GM21423 (cell line): ENCODE data around the gene ARF6.
"Not testable (repeated sequence)": the region's sequence is repeated elsewhere in the genome, so short reads cannot be mapped to it uniquely, and the experiment has no call there.

Source experiments
- ATAC-seq: cut with Tn5 transposase; IDR thresholded peaks from one replicate; pipeline ENCODE4 v1.9.1; 2021; ENCODE audit warnings: mild to moderate bottlenecking, moderate library complexity; ENCODE audit not compliant: unreplicated experiment

Gene ARF6

DNA sequence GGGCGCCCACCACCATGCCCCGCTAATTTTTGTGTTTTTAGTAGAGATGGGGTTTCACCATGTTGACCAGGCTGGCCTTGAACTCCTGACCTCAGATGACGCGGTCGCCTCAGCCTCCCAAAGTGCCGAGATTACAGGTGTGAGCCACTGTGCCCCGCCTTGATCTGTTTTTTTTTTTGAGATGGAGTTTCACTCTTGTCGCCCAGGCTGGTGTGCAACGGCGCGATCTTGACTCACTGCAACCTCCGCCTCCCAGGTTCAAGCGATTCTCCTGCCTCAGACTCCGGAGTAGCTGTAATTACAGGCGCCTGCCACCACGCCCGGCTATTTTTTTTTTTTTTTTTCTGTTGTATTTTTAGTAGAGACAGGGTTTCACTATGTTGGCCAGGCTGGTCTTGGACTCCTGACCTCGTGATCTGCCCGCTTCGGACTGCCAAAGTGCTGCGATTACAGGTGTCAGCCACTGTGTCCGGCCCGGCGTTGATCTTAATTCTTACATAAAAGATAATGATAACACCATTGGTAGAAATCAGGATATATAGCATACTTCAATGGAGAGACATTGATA lies 9.9 kb downstream of the ARF6 start:
- ATAC-seq, result not testable (repeated sequence)

DNA sequence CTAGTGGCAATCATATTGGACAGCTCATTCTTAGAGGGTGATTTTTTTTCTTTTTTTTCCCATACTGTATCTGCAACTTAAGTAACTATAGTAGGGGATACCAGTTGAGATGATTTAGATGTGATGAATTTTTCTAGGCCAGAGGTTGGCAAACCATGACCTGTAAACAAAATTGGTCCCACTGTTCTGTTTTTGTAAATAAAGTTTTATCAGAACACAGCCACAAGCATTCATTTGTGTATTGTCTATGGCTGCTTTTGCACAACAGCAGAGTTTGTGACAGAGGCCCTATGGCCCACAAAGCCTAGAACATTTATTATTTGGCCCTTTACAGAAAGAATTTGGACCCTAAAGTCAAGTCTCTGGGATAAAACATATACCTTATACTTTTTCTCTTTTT lies 11.4 kb downstream of the ARF6 start:
- no peak for ATAC-seq

GRCh38 chr14:49905989-49906388 lies 13.1 kb downstream of the ARF6 start:
- no peak for ATAC-seq

- ATAC-seq, result no peak
These were observed 14.3 kb downstream of the ARF6 start for GRCh38 chr14:49907186-49907585.

- no peak for ATAC-seq
These were observed 15.5 kb downstream of the ARF6 start for GRCh38 chr14:49908433-49908782.

DNA sequence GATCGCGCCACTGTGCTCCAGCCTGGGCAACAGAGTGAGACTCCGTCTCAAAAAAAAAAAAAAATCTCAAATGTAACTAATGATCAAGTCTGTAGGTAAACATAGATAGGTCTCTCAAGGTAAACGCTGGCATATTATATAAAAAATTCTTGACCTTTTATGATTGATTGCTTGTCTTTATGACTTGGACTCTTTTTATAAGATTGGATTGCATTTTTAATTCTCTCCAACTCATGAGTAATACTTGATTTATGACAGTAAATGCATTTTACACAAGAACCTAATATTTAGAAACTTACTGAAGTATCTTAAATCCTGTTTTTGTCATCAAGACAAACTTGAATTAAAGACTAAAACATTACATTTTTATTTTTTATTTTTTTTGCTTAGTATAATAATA lies 16.1 kb downstream of the ARF6 start:
- ATAC-seq, result no peak

DNA sequence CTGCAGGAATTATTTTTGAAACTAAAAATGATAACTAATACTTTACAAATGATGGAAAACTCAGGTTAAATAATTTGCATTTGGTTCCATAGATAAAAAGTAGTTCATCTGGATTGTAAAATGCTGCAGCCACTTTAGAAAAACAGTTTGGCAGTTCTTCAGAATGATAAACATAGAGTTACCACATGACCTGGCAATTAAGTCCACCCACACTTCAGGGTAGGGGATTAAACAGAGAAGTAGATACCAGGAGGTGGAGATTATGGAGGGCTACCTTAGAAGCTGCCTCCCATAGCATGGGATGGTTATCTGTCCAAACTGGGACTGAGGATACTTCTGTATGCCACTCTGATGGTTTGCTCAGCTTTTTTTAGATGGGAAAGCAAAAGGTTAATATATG lies 22.2 kb downstream of the ARF6 start:
- no peak for ATAC-seq

- ATAC-seq, result no peak
These were observed 25.8 kb downstream of the ARF6 start for GRCh38 chr14:49918706-49919105.

- no peak for ATAC-seq
These were observed 27.2 kb downstream of the ARF6 start for GRCh38 chr14:49919825-49920659.

DNA sequence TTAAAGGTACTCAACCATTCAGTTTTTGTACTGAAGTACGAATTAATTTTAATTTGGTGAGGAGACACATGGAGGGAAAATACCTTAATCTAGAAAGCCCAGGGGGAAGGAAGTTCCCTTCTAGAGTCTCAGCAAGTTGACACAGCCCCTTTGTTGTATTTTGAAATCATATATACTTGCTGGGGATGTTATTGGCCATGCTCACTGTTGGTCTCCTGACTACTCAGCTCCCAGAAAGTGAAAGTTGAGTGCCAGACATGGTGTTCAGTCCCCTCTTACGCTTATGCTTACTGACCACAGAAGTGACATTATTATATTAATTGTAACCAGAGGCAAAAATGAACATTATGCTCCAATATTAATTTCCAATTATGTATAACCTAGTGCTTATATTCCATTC lies 28.1 kb downstream of the ARF6 start:
- ATAC-seq, result peak; percentile 52

- ATAC-seq, result no peak
These were observed 28.5 kb downstream of the ARF6 start for GRCh38 chr14:49921401-49921800.

GRCh38 chr14:49923442-49923841 lies 30.6 kb downstream of the ARF6 start:
- no peak for ATAC-seq

- no peak for ATAC-seq
These were observed 31.0 kb downstream of the ARF6 start for GRCh38 chr14:49923881-49924280.

DNA sequence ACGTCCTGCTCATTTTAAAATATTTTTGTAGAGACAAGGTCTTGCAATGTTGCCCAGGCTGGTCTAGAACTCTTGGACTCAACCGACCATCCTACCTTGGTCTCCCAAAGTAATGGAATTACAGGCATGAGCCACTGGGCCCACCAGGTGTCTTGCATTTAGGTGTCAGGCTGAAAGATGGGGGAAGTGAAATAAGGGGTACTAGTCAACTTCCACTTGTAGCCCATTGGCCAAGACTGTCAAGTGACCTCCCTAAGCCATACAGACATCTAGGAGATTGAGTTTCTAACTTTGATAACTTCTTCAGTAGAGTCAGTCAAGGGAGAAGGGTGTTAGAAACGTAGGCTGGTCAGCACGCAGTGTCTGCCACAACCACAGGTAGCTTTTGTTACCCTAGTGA lies 32.0 kb downstream of the ARF6 start:
- no peak for ATAC-seq

- no peak for ATAC-seq
These were observed 33.9 kb downstream of the ARF6 start for GRCh38 chr14:49926803-49927202.

- ATAC-seq, result no peak
These were observed 35.1 kb downstream of the ARF6 start for GRCh38 chr14:49928015-49928414.

- ATAC-seq, result no peak
These were observed 37.8 kb downstream of the ARF6 start for GRCh38 chr14:49930720-49931119.

GRCh38 chr14:49931523-49931922 lies 38.6 kb downstream of the ARF6 start:
- no peak for ATAC-seq

GRCh38 chr14:49933128-49933527 lies 40.2 kb downstream of the ARF6 start:
- no peak for ATAC-seq

DNA sequence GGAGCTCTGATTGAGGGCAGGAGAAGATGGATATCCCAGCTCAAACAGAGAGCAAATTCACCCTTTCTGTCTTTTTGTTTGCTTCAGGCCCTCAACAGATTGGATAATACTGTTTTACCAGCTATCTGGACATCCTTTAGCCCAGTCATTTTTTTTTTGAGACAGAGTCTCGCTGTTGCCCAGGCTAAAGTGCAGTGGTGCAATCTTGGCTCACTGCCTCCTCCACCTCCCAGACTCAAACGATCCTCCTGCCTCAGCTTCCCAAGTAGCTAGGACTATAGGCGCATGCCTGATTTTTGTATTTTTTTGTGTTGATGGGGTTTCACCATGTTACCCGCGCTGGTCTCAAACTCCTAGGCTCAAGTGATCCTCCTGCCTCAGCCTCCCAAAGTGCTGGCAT lies 40.8 kb downstream of the ARF6 start:
- ATAC-seq, result no peak

DNA sequence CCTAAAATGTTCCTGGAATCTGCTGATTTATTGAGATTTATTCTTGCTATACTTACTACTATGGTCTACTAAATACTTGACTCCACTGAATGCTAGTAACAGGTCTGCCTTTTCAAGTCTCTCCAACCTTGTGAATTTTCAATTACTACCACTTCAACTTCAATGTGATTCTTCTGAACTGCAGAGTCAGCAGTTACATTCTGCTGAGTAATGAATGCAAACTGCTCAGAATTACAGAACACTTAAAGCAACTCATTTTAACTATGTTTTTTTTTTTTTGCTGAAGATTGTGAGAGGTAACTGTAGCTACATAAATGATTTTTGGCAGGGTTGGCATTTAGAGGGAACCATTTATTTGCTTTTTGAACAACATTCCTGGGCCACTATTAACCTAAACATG lies 41.8 kb downstream of the ARF6 start:
- no peak for ATAC-seq

GRCh38 chr14:49935526-49935925 lies 42.6 kb downstream of the ARF6 start:
- ATAC-seq, result no peak

DNA sequence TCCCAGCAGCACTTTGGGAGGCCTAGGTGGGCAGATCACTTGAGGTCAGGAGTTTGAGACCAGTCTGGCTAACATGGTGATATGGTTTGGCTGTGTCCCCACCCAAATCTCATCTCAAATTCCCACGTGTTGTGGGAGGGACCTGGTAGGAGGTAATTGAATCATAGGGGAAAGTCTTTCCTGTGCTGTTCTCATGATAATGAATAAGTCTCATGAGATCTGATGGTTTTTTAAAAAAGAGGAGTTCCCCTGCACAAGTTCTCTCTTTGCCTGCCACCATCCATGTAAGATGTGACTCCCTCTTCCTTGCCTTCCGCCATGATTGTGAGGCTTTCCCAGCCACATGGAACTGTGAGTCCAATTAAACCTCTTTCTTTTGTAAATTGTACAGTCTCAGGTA lies 43.4 kb downstream of the ARF6 start:
- ATAC-seq, result not testable (repeated sequence)
